ENCODE data around the gene IL9R.

DNA sequence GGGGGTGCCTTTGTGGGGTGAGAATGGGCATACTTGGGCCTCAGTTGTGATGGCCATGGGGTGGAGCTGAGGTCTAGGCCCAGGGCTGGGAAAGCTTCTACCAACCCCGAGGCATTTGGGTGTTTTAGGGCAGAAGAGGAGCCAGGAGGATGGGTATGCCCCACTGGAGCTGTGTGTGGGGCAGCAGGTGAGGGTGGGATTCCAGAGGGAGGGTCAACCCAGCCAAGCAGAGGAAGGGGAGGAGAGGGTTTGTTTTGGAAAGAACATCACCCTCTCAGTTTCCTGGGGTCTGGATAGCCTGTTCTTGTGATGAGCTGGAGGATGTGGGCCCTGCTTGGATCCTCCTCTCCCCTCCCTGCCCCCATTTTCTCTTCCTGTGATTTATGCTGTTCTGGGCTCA is 620 bp downstream of the IL9R start:
- TF ChIP-seq, protein P1, sequence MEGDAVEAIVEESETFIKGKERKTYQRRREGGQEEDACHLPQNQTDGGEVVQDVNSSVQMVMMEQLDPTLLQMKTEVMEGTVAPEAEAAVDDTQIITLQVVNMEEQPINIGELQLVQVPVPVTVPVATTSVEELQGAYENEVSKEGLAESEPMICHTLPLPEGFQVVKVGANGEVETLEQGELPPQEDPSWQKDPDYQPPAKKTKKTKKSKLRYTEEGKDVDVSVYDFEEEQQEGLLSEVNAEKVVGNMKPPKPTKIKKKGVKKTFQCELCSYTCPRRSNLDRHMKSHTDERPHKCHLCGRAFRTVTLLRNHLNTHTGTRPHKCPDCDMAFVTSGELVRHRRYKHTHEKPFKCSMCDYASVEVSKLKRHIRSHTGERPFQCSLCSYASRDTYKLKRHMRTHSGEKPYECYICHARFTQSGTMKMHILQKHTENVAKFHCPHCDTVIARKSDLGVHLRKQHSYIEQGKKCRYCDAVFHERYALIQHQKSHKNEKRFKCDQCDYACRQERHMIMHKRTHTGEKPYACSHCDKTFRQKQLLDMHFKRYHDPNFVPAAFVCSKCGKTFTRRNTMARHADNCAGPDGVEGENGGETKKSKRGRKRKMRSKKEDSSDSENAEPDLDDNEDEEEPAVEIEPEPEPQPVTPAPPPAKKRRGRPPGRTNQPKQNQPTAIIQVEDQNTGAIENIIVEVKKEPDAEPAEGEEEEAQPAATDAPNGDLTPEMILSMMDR (IDR thresholded peaks at IDR 0.05; ENCODE audit: low read depth, low read length), result no peak
- TF ChIP-seq EZH2phosphoT487 (IDR thresholded peaks at IDR 0.05; ENCODE audit: low read depth), result no peak

Data from OCI-LY3 (cell line).